Adipose tissue (tissue), 3 donors: ENCODE measurements around the gene RNF7. TPM values are rescaled to one million over a fixed set of nuclear protein-coding genes. Genes with fewer than 3 reads are reported as not detected.
"Not testable (repeated sequence)": the region's sequence is repeated elsewhere in the genome, so short reads cannot be mapped to it uniquely, and the experiment has no call there.

ENCODE experiments used
- H3K27ac ChIP-seq: one replicate; pipeline ENCODE4 v1.5.1; 2013; ENCODE audit warnings: low read depth, low read length
- WGBS, 3 donors: extraction: QIAGEN DNeasy Blood & Tissue Kit; methylation state at CpG; one replicate each; pipeline ENCODE4 v1.1.7; 2013; 5-methylcytosine and 5-hydroxymethylcytosine counted together
- polyA plus RNA-seq, 3 donors: library from polyadenylated mRNA; stranded (reverse); fragments of 200-250 nt; gene quantifications; one replicate each; pipeline ENCODE4 v1.2.3, GENCODE V29; 2013
- donor health status: healthy with polysubstance abuse.
- donor health status: Bipolar disorder and iron deficiency.
- donor health status: healthy.

Gene RNF7
- polyA plus RNA-seq, 3 donors = 76.7 to 150 (median 84.5) TPM

DNA sequence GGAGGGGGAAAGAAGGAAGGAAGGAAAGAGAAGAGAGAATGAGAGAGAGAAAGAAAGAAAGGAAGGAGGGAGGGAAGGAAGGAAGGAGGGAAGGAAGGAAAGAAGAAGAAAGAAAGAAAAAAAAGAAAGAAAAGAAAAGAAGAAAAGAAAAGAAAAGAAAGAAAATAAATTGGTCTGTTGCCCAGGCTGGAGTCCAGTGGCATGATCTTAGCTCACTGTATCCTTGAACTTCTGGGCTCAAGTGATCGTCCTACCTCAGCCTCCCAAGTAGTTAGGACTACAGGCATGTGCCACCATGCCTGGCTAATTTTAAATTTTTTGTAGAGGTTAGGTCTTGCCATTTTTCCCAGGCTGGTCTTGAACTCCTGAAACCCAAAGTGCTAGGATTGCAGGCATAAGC, 11.6 kb upstream of the RNF7 start:
- no peak overlapping the region for H3K27ac ChIP-seq
- WGBS, 3 donors = 72 to 94% (median 88%) methylated on average over 1 of the region's 1 CpG

DNA sequence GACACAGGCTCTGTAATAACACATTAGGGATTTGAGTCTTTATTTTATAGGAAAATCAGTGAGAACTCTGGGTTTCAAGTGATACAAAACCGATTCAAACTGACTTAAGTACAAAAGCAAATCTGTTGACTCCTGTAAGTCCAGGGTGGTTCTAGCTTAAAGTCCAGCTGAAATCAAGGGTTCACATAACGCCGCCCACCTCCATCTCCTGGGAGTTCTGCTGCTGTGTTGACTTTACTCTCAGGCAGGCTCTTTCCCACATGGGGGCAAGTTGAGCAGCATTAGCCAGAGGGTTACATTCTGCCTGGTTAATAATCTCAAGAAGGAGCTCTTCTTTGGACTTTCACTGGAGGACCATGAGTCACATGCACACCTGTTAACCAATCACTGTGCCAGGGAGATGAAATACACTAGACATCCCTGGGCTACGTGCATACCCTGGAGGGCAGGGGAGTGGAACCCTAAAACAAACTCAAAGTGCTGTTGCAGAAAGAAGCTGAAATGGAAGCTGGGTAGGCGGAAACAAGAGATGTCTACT, 9.7 kb upstream of the RNF7 start:
- no peak overlapping the region for H3K27ac ChIP-seq
- 80 to 90% (median 88%) methylated on average over 5 of the region's 5 CpGs for WGBS, 3 donors

DNA sequence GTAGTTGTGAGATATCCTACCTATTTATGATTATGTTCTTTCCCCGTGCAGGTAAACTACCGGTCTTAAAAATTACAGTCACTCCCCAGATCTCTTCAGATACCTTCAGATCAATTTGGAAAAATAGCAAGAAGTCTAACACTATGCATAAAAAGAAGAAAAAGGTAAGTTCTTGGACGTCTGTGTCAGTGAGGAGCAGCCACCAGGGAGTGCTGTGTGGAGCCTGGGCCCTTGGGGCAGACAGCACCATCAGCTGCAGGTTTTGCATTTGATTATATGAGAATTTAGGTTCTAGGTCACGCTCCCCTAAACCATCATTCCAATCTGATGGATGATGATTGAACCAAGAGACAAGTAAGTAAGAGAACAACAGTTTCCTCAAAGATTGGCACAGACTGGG, 8.9 kb upstream of the RNF7 start:
- H3K27ac ChIP-seq = no peak overlapping the region
- 86 to 89% (median 88%) methylated on average over 4 of the region's 4 CpGs for WGBS, 3 donors

DNA sequence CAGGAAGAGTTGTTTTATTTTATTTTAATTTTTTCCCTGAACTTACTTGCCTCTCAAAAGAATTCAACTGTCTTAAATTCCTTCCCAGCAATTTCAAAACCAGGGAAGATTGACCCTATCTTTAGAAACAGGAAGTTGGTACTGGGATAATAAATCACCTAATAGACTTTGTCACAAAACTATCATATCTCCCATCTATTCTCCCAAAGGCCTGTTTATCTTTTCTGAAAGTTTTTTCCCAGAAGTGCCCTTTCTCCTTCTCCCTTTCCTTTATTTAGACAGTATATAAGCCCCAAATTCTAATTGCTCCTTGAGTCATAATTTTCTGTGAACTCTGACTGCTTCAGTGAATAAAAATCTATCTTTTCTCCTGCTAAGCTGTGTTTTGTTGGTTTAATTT, 2.9 kb upstream of the RNF7 start:
- no peak overlapping the region for H3K27ac ChIP-seq

DNA sequence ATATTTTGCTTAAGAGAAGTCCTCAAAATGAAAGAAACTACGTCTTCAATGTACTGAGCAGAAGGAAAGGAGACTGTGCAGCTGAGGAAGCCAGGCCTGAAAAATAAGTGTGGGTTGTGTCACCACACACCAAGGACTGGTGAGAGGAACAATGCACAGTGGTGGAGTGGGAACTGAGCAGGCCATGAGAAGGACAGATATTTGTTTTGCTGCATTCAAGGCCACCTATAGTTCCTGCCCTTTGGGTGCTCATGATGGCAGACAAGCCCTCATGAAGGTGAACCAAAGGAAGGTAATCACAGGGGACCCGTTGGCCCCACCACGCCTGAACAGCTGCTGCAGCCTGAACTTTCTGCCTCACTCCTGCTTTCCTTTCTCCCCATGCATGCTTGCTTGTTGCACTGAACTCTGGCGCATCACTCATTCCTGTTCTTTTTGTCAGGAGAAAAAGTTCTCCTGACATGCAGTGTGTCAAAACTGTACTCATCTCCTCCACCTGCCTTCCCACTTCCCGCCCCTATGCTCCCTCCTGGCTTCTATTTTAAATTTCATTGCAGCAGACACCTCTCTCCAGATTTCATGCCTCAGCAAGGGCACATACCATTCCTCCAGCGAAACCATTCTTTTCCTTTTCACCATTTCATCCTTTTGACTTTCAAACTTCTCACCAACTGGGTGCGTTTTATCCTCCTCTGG, 2.2 kb upstream of the RNF7 start:
- H3K27ac ChIP-seq = no peak overlapping the region
- WGBS, 3 donors = 78 to 93% (median 89%) methylated on average over 7 of the region's 7 CpGs

DNA sequence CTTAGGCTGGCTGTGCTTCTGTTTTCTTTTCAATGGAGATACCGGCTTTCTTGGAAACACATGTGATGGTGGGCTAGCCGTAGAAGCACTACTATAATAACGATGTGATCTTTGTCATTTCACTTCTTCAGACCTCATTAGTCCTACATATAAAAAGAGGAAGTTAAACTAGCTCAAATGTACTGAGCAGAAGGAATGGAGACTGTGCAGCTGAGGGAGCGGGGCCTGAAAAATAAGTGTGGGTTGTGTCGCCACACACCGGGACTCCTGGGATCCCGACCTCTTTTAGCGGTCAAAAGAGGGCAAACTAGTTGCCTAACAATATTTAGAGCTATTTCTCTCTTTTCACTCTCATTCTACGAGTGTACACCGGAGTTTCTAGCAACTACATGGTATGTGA, 1.0 kb upstream of the RNF7 start:
- 62 to 92% (median 74%) methylated on average over 10 of the region's 10 CpGs for WGBS, 3 donors

DNA sequence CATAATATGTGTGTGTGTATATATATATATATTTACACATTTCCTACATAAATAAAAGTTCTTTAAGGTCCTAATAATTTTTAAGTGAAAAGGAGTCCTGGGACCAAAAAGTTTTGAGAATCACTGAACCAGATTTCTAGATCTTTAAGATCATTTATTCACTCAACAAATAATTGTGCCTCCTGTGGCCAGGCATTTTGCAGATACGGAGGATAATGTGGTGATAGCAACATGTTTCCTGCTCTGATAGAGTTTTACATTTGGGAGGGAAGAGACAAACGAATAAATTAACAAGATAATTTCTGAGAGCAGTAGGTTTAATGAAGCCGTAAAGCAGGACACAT, 448 bp upstream of the RNF7 start:
- H3K27ac ChIP-seq = peak overlapping the region; percentile 94

More for the DNA sequence above, 1.0 kb upstream of the RNF7 start:
- no peak overlapping the region for H3K27ac ChIP-seq

DNA sequence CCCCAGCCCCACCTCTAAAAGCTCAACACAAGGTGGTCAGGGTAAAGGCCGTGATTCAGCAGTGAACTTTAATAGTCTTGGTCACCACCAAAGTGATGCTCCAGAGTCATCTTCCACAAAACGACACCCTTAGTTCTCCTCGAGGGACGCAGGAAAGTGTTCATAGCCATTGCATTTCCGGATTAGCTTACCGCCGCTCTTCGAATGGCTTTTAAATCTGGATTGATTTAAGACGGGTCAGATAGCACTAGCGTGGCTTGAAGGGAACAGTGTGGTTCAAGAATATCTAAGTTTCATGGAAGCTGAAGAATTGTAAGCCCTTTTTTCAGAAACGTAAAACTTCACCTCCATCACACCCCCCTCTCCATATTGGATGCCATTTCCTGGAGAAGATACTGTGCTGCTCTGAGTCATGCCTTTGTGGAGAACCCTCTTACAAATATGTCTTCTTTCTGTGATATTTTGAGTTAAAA, 829 bp downstream of the RNF7 start:
- 0% methylated on average over 11 of the region's 11 CpGs for WGBS, 3 donors
- peak overlapping the region; percentile 29 for H3K27ac ChIP-seq

More for the DNA sequence above, 448 bp upstream of the RNF7 start:
- 0 to 2% (median 1%) methylated on average over 3 of the region's 3 CpGs for WGBS, 3 donors

DNA sequence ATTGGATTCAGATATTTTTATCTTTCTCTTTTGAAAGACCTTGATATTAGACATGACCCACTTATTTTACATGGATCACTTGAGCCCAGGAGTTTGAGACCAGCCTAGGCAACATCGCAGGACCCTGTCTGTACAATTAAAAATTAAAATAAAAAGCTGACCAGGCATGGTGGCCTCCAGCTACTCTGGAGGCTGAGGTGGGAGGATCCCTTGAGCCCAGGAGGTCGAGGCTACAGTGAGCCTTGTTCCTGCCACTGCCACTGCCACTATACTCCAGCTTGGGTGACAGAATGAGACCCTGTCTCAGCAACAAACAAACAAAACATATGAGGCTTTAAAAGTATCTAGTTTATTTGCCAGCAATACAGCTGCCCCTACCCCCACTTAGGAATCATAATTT, 1.6 kb downstream of the RNF7 start:
- no peak overlapping the region for H3K27ac ChIP-seq
- 67 to 86% (median 71%) methylated on average over 2 of the region's 2 CpGs for WGBS, 3 donors

DNA sequence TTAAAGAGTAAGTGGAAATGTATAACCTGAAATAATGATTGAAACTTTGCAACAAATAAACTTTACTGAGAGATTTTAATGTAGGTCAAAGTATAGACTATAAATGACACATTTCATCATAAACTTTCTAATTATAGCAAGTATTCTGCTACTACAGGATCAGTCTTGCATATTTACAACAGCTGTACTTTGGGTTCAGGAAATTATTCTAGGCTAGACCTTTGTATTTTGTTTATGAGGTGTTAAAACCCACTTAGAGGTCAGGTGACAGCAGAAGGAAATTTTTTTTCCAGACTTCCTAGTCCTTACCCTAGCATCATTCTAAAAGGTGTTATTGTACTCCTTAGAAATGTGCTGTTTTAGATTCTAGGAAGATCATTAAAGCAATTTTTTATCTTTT, 2.3 kb downstream of the RNF7 start:
- no peak overlapping the region for H3K27ac ChIP-seq

DNA sequence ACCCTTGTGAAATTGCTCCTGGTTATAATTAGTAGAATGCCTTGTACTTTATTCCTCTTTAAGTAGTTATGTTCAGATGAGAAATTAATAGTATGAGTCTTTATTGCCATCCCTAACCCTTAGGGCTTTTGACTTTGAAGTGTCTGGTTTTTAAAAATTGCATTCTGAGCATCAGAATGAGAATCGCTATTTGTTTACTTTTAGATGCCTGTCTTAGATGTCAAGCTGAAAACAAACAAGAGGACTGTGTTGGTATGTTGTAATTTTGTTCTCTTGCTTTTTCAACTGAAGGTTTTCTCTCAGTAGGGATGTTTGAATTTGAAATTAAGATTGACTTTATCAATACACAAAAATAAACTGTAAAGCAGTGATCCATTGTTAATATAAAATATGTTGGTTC, 5.2 kb downstream of the RNF7 start:
- H3K27ac ChIP-seq = no peak overlapping the region
- WGBS, 3 donors = 32 to 86% (median 84%) methylated on average over 1 of the region's 1 CpG

DNA sequence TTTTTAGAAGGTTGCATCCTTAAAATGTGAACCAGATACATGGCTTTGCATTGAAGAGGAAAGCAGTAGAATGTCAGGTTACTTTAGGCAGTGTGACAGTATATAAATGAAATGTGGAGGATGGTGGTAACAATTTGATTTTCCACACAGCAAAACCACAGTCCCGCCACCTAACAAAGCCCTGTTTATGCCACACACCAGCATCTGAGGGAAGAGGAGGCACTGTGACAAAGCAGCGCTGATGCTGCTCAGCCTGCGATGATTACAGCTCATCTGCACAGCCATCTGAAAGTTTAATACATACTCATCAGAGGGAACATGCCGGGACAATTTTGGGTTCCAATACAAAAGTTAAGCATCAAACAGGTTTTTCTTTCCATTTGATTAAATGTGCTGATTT, 8.9 kb downstream of the RNF7 start:
- H3K27ac ChIP-seq = no peak overlapping the region
- WGBS, 3 donors = 94 to 95% (median 95%) methylated on average over 4 of the region's 4 CpGs

DNA sequence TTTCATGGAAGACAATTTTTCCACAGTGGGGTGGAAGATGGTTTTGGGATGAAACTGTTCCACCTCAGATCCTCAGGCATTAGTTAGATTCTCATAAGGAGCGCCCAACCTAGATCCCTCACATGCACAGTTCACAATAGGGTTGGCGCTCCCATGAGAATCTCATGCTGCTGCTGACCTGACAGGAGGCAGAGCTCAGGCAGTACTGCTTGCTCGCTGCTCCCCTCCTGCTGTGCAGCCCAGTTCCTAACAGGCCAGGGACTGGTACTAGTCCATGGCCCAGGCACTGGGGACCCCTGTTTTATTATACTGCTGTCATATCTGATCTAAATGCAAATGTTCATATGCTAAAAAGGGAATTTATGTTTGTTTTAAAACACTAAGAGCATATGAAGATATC, 15.3 kb downstream of the RNF7 start:
- H3K27ac ChIP-seq = no peak overlapping the region
- 96 to 99% (median 97%) methylated on average over 3 of the region's 3 CpGs for WGBS, 3 donors

DNA sequence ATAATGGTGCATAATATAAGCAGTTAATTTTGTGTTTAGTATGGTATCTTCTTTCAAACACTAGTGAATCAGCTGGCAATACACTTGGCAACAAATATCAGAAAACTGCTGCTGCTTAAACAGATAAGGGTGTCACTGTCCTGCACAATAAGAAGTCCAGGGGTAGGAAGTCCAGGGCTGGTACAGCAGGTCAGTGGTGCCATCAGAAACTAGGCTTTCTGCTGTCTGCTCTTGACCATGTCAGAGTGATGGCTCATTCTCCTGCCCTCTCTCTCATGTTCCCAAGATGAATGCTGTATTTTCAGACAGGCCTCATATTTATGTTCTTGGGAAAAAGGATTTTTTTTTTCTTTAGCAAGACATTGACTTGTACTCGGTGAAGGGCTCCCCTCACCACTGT, 15.9 kb downstream of the RNF7 start:
- 76 to 100% (median 83%) methylated on average over 1 of the region's 1 CpG for WGBS, 3 donors
- no peak overlapping the region for H3K27ac ChIP-seq

DNA sequence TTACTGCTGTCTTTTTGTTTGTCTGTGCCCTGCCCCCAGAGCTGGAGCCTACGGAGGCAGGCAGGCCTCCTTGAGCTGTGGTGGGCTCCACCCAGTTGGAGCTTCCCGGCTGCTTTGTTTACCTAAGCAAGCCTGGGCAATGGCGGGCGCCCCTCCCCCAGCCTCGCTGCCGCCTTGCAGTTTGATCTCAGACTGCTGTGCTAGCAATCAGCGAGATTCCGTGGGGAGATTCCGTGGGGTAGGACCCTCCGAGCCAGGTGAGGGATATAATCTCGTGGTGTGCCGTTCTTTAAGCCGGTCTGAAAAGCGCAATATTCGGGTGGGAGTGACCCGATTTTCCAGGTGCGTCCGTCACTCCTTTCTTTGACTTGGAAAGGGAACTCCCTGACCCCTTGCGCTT, 24.5 kb downstream of the RNF7 start:
- WGBS, 3 donors = 89 to 94% (median 91%) methylated on average over 13 to 16 of the region's 19 CpGs

DNA sequence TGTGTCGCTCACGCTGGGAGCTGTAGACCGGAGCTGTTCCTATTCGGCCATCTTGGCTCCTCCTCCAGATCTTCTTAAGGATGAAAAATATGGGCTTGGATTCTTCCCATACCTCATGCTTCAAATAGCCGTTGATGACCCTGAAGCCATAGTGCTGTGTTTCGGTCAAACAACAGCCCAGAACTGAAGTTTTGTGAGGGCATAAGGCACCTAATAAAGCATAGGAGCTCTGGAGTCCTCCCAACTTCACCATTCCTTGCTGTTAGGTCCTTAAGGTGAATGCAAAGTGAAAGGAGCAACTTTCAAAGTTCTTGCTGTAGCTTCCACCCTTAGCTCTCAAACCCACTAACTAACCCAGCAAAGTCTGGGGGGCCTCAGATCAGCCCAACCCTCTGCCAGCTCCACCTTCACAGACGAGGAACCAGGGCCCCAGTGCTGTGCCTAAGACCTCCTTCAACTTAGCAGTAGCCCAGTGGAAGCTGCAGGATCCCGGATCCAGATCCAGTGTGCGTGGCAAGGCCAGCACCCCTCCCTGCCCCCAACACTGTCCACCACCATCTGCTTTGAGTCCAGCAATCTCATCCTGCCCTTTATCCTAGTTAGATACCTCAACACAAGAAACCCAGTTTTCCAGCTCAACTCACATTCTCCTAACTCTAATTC, 25.1 kb downstream of the RNF7 start, which contains the start of gene GRK7:
Gene GRK7, plus strand, starts transcription at position 321 of the 663 bp plus-strand sequence. CDS start 14,877 bp downstream, outside the sequence.
- no peak within 1 kb of the TSS for H3K27ac ChIP-seq
- 87 to 97% (median 96%) methylated on average over 9 of the region's 9 CpGs for WGBS, 3 donors

More for the DNA sequence above, 24.5 kb downstream of the RNF7 start:
- H3K27ac ChIP-seq = not testable (repeated sequence)

DNA sequence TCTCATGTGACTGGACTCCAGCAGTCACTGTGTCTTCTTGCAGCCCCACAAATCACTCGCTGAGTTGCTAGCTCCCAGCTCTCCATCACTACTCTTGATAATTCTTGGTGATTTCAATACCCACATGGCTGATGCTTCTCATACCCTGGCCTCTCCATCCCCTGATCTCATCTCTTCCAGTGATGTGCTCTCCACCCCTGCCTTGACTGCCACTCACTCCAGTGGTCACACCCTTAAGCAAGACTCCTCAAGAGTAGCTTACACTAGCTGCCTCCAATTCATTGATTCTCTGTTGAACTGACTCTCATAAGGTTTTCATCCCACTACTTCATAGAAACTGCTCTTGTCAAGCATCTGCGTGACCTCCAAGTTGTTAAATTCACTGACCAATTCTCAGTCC, 25.9 kb downstream of the RNF7 start:
- H3K27ac ChIP-seq = no peak overlapping the region
- 87 to 96% (median 94%) methylated on average over 2 of the region's 2 CpGs for WGBS, 3 donors

DNA sequence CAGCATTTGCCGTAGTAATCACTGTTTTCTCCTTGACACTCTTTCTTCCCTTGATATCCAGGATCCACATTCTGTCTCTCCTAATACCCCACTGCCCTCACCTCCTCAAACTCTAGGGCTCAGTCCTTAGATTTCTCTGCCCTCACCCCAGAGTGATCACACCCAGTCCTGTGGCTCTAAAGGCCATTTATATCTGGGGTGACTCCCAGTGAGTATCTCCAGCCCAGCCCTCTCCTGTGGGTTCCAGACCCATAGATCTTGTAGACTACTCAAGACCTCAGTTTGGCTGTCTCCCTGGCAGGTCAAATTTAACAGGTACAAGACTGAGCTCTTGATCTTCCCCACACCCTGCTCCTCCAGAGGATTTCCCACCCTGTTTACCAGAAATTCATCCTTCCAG, 26.4 kb downstream of the RNF7 start:
- no peak overlapping the region for H3K27ac ChIP-seq
- WGBS, 3 donors = 88 to 97% (median 95%) methylated on average over 1 of the region's 1 CpG

DNA sequence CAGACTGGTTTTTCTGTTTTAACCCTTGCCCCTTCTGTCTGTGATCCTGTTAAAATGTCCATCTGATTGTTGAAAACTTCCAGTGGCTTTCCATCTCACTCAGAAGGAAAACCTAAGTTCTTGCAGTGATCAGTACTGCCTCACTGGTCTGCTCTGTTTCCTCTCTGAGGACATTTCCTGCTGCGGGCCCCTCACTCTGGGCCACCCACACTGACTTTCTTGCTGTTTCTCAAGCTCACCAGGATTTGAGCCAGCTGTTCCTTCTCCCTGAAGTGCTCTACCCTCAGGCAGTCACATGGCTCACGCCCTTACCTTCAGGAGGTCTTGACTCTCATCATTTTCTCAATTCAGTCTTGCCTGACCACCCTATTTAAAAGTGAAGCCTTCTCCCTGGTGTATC, 26.9 kb downstream of the RNF7 start:
- 47 to 83% (median 56%) methylated on average over 2 of the region's 2 CpGs for WGBS, 3 donors

DNA sequence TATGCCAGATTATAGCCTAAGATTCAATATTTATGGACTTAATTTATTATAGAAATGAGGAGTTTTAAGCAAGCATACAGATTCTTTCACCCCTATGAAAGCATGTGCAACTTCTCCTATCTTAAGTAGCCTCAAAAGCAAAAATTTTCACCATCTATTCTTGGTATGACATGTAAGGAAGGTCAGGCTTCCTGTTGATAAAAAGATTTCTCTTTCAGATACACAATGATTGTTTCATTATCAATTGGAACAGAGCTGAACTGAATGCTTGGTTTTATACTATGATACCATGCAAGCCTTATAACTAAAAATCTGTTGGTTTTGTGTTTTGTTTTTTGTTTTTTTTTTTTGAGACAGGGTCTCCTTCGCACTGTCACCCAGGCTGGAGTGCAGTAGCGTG, 29.0 kb downstream of the RNF7 start:
- no peak overlapping the region for H3K27ac ChIP-seq
- 71 to 92% (median 72%) methylated on average over 2 of the region's 2 CpGs for WGBS, 3 donors

More for the DNA sequence above, 26.9 kb downstream of the RNF7 start:
- H3K27ac ChIP-seq = no peak overlapping the region
